SKM-1 treated with dmso at 0.1 percent for 144 hours (cell line): ENCODE results near the gene NOS3.

Source experiments
- DNase-seq: peaks from one replicate; lab custom pipeline; 2025; ENCODE audit not compliant: unreplicated experiment; lab: John Stamatoyannopoulos, UW

NOS3 gene

GRCh38 chr7:150990416-150991186 lies at the start of gene NOS3:
Gene NOS3, plus strand, starts transcription at chr7:150991017. Its CDS starts 2,787 bp downstream, at chr7:150993804.
- no peak for DNase-seq

- DNase-seq = no peak
These were observed 49.3 kb upstream of the NOS3 start for GRCh38 chr7:150941351-150942000.

- DNase-seq = no peak
These were observed 48.7 kb upstream of the NOS3 start for GRCh38 chr7:150942001-150942590.

GRCh38 chr7:150942591-150943452 lies 48.0 kb upstream of the NOS3 start:
- no peak for DNase-seq

- DNase-seq = no peak
These were observed 47.4 kb upstream of the NOS3 start for GRCh38 chr7:150943453-150943814.

- no peak for DNase-seq
These were observed 46.5 kb upstream of the NOS3 start for GRCh38 chr7:150944066-150945042.

- no peak for DNase-seq
These were observed 45.5 kb upstream of the NOS3 start for GRCh38 chr7:150945171-150945852.

- no peak for DNase-seq
These were observed 44.9 kb upstream of the NOS3 start for GRCh38 chr7:150945853-150946420.

- DNase-seq = no peak
These were observed 44.2 kb upstream of the NOS3 start for GRCh38 chr7:150946421-150947240.

- DNase-seq = no peak
These were observed 43.5 kb upstream of the NOS3 start for GRCh38 chr7:150947241-150947745.

GRCh38 chr7:150947761-150948651 lies 42.8 kb upstream of the NOS3 start:
- no peak for DNase-seq

GRCh38 chr7:150948791-150949251 lies 42.0 kb upstream of the NOS3 start:
- no peak for DNase-seq

GRCh38 chr7:150949564-150949963 lies 41.3 kb upstream of the NOS3 start:
- no peak for DNase-seq

- DNase-seq = no peak
These were observed 40.8 kb upstream of the NOS3 start for GRCh38 chr7:150949971-150950491.

- DNase-seq = no peak
These were observed 40.2 kb upstream of the NOS3 start for GRCh38 chr7:150950496-150951180.

GRCh38 chr7:150951181-150951520 lies 39.7 kb upstream of the NOS3 start:
- DNase-seq = no peak
